Omental fat pad (tissue), 4 donors: ENCODE measurements around the gene PNMA6F. TPM values are rescaled to one million over a fixed set of nuclear protein-coding genes. Genes with fewer than 3 reads are reported as not detected.

Source experiments
- ATAC-seq: fragments of 150-250 bp; one replicate; pipeline ENCODE4 v1.9.1; 2016; ENCODE audit warnings: mild to moderate bottlenecking, moderate library complexity; ENCODE audit not compliant: low FRiP score
- DNase-seq: peaks from one replicate; pipeline ENCODE4 v3.0.0-alpha.2; 2019; ENCODE audit warnings: low spot score
- total RNA-seq, 4 donors: library from RNA; depleted of rRNA; stranded (reverse); fragments of >200 nt; gene quantifications; one replicate each; pipeline ENCODE4 v1.1.0, GENCODE V29; 2016
- TF ChIP-seq, protein P1 (sequence below), 3 donors: fragments of 450-650 bp; IDR thresholded peaks; one replicate each; pipeline ENCODE4 v1.5.1; 2016 to 2017; ENCODE audit warnings: antibody characterized with exemption in 3 of 3, mild to moderate bottlenecking in 3 of 3, moderate library complexity in 2 of 3

PNMA6F gene
- total RNA-seq, result not detected

DNA sequence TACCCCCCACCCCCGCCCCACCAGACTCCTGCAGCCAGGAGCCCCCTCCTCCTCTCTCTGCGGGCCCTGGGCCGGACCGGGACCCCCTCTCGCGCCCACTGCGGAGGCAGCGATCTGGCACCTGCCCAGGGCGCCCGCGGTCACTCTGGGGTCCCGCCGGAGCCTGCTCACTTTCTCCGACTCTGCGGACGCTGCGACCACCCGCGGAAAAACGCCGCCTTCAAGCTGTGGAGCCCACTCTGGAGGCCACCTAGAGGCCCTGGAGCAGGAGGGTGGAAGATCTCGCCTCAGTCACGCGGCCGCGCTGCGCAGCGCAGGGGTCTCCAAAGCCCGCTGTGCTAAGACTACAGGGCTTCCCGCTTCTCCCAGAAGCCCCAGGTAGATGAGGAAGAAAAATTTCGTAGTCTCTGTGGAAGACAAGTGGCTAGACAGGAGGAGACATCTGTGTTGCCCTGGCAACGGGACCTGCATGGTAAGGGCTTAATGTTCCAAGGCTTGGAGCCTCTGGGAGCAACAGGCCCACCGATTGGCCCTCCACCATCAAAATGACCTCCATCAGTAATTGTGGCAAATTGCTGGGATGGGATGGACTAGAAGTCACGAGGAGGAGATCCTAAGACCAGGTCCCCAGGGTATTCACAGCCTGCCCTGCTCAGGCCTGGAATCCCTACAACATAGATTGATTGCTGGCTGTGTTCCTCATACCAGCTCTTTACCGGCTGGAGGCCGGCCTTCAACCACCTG is at the start of gene PNMA6F:
TSS of gene PNMA6F (minus strand) at position 387 of the 744 bp plus-strand sequence. CDS start 1,093 bp downstream, outside the sequence.
- DNase-seq, result no peak
- ATAC-seq, result no peak
- TF ChIP-seq, protein P1, sequence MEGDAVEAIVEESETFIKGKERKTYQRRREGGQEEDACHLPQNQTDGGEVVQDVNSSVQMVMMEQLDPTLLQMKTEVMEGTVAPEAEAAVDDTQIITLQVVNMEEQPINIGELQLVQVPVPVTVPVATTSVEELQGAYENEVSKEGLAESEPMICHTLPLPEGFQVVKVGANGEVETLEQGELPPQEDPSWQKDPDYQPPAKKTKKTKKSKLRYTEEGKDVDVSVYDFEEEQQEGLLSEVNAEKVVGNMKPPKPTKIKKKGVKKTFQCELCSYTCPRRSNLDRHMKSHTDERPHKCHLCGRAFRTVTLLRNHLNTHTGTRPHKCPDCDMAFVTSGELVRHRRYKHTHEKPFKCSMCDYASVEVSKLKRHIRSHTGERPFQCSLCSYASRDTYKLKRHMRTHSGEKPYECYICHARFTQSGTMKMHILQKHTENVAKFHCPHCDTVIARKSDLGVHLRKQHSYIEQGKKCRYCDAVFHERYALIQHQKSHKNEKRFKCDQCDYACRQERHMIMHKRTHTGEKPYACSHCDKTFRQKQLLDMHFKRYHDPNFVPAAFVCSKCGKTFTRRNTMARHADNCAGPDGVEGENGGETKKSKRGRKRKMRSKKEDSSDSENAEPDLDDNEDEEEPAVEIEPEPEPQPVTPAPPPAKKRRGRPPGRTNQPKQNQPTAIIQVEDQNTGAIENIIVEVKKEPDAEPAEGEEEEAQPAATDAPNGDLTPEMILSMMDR (IDR thresholded peaks at IDR 0.05), result no peak

DNA sequence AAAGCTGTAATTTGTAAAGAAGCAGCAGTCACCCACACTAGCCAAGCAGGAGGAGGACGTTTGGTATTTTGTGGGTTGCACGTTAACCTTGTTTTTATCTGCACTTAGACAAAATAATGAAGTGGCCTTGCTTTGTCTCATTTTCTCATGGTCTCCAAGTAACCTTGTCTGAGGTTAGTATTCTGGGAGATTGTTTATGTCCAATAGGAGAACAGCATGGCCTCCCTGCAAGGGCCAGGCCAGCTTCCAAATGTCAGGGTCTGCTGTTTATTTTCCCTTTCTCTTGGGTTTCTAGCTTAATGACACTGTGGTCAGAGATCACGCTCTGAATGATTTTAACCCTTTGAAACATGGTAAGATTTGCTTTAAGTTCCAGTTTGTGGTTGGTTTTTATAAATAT is 49.7 kb upstream of the PNMA6F start:
- no peak for ATAC-seq
- TF ChIP-seq, protein P1 (IDR thresholded peaks at IDR 0.05), result no peak
- no peak for DNase-seq

DNA sequence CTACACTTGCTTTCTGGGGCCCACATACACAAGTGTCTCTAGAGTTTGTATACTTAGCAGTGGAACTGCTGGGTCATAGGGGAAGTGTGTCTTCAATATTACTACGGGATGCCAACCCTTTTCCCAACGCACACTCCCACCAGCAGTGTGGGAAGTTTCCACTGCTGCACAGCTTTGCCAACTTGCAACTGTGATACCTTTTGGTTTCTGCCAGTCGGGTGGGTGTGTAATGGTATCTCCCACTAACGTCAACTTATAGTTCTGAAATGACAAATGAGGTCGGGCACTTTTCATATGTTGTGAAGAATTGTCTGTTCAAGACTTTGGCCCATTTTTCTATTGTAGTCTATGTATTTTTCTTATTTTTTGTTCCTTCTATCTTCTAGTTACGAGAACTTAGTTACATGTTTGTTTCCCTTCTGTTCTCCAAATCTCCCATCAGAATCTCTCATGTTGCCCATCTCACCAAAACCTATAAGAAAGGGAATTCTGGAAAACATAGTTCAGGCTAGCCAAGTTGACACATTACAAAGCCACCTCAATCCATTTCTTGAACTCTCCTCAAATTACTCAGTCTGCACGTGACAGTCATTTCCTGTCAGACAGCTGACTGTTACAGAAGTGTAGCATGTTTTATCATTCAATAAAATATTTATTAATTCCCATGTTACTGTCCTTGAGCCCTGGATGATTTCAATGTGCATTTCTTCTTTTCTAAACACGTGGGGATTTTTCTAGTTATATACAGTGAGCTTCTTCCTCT is 48.9 kb upstream of the PNMA6F start:
- TF ChIP-seq, protein P1 (IDR thresholded peaks at IDR 0.05), result no peak
- ATAC-seq, result no peak
- DNase-seq, result no peak

DNA sequence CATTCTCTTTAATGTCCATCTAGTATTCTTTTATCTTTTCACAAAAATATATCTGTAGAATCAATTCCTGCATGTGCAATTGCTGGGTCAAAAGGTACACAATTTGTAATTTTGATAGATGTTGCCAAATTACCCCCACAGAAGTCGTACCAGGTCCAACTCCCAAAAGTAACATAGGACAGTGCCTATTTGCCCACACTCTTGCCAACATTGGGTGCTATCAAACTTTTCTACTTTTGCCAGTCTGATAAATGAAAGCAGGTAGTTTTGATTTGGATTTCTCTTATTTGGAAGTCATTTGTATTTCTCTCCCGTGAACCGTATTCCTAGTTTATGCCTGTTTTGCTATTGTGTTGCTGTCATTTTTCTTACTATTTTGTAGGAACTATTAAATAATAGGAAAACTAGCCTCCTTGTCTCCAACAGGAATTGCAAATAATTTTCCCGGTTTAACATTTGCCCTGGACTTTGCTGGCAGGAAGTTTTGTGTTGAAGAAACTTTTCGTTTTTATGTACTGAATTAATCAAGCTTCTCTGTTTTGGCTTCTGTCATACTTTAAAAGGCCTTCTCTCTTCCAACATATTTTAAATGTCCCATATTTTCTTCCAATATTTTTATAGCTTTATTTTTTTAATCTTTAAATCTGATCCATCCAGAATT is 45.4 kb upstream of the PNMA6F start:
- DNase-seq (no peak), ATAC-seq (no peak)
- TF ChIP-seq, protein P1 (IDR thresholded peaks at IDR 0.05), result no peak

DNA sequence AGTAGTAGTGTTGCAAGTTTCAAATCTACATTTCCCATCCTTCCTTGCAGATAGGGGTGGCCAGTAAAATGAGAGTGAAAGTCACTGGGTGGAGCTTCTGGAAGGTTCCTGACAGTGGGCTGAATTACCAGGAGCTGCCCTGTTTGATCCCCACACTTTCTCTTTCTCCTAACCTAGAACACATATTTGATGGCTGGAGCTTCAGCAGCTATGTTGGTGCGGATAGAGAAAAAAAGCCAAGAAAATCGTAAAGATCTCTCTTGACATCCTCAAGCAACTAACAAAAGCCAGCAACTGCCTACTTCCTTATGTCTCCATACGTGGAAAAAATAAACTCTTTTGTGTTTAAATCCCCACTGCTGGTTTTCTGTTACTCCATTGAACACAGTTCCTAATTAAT is 44.6 kb upstream of the PNMA6F start:
- DNase-seq (no peak), ATAC-seq (no peak)
- TF ChIP-seq, protein P1 (IDR thresholded peaks at IDR 0.05), result no peak

DNA sequence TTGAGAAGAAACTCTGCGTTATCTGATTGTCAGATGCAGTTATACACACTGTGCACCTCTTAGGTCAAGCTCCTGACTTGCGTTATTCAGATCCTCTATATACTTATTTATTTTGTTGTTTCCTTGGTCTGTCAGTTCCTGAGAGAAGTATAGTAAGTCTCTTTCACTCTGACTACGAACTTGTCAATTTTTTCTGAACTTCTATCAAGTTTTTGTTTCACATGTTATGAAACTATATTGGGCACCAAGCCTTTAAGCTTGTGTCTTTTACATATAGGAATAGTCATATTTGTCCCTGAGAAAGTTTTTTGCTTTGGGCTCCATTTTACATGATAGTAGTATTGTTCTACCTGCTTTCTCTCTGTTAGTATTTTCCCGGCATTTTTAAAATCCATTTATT is 44.1 kb upstream of the PNMA6F start:
- TF ChIP-seq, protein P1 (IDR thresholded peaks at IDR 0.05), result no peak
- ATAC-seq (no peak), DNase-seq (no peak)
